GM13976 (cell line): Measurements from ENCODE around the gene MYO10.

Source experiments
- DNase-seq: peaks from one replicate; pipeline ENCODE4 v3.0.0; 2012; ENCODE audit warnings: low spot score
- CTCF ChIP-seq: IDR thresholded peaks from 2 replicates; pipeline ENCODE4 v1.5.1; 2012; ENCODE audit warnings: borderline replicate concordance, mild to moderate bottlenecking; ENCODE audit not compliant: insufficient read depth; ENCODE audit errors: extremely low read depth, missing control alignments, control extremely low read depth
- in situ Hi-C: fragments of 300-500 bp; cut with MboI; formaldehyde crosslinking; loops from one replicate; pipeline ENCODE4 v1.12.0; 2022; ENCODE audit warnings: low sequenced_read_pairs, mixed read lengths, inconsistent platforms; ENCODE audit not compliant: unreplicated experiment

Gene MYO10

DNA sequence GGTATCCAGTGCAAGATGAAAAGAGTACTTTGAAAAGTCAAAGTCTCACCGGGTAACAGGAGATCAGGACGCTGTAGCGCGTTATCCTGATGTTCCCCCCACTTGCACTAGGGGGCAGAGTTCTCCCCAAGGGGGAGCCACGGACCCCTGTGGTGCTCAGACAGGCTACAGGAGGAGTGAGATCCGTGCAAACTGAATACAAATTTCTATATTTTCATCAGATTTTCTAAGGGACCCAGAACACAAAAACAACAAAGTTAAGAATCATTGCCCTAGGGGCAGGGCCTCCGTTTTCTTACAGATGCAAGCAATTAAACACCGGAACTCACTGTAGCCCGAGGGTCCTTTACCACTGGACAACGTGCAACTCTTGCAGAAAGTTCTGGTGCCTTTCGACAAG, 2.0 kb downstream of the MYO10 start:
- in situ Hi-C loops, result no loop called here
- DNase-seq, result peak; percentile 59
- peak; percentile 34 for TF ChIP-seq CTCF

DNA sequence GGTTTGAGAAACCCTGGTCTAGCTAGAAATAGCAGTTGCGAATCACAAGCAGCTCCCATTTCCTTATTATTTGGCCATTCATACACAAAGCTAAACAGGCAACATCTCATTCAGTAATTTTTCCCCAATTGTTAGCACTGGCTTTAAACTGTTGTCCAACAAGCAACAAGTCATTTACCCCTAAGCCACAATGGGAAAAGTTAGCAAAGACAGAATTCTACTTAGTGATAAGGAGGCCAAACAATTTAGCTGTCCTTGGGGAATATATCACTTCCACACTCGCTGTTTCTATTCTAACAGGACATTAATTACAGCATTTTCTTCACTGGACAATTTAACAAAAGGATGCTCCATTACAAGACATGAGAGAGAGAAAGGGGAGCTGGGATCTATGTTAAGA, 2.8 kb downstream of the MYO10 start:
- DNase-seq, result no peak
- TF ChIP-seq CTCF, result no peak
- in situ Hi-C loops, result no loop called here

DNA sequence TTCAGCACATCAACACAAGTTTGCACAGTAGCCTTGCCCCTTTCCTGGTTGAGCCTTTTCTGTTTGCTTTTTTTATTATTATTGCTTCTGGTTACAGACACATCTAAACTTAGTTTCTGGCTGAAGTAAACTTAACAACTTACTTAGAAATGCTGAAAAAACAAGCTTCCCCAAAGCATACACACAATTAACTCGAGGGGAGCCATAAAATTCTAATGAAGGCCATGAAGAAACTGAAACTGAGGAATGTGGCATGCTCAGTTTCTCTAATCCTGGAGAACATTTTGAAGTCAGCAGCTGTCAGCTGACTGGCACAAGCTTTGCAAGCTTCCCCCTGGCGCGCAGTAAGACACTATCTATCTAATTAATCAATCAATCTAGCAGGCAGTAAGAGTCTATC, 3.7 kb downstream of the MYO10 start:
- no peak for DNase-seq
- in situ Hi-C loops, result no loop called here
- TF ChIP-seq CTCF, result no peak

GRCh38 chr5:16931334-16932110, 4.6 kb downstream of the MYO10 start:
- no peak for TF ChIP-seq CTCF
- DNase-seq, result no peak
- in situ Hi-C loops, result no loop called here

- no peak for TF ChIP-seq CTCF
- in situ Hi-C loops, result no loop called here
Observed at GRCh38 chr5:16930496-16930895, 5.6 kb downstream of the MYO10 start.

DNA sequence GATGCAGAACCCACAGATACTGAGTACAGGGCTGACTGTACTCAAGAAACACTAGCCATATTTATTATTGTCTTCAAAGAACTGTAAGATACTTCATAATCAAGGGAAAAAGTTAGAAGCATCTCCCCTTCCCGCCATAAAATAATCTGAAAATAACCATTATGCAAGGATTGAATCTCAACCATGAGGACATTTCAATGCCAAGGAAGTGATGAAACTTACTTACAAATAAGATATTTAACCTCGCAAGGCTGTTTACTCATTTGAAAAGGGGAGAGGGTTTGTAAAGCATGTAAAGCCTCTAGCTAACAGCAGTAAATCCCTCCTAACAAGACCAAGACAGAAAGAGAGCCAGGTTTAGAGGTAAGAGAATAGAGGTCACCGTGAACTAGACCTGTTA, 6.3 kb downstream of the MYO10 start:
- TF ChIP-seq CTCF, result no peak
- in situ Hi-C loops, result no loop called here
- no peak for DNase-seq

More at GRCh38 chr5:16930496-16930895, 5.6 kb downstream of the MYO10 start:
- DNase-seq, result no peak
